ENCODE data around the gene SGTB.

DNA sequence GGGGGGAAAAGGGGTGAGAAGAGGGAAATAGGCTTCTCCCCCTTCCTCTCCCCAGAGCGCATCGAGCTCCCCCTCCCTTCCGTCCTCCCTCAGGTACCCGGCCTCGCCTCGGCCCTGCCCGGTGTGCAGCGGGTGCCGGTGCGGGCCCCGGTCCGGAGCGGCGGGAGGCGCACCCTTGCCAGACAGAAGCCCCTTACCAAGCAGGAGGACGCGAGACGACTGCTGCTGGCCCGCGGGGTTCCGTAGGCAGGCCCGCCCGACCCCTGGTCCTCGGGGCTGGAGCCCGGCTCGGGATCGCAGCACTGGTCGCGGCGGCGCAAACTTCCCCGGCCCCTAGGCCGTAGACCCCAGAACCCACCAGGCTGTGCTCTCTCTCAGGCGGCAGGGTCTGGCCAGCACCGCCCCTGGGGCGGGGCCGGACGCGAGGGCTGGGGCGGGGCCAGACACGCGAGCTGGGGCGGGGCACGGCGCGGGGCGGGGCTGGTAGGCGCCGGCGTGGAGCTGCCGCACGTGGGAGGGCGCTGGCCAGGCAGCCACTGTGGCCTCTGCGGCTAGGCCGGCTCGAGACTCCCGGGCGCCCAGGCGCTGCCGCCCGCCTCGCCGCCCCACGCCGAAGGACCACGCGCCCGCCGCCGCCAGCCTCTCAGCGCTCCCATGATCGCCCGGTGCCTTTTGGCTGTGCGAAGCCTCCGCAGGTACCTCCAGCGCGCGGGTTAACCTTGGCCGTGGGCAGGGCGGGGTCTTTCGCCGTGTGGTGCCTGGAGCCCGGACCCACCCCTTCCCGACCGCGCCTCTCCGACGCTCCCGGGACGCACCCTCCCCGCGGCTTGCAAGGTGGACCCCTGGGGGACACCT lies at the start of gene SGTB, which contains the start of gene NLN:
- TF ChIP-seq, protein P1, sequence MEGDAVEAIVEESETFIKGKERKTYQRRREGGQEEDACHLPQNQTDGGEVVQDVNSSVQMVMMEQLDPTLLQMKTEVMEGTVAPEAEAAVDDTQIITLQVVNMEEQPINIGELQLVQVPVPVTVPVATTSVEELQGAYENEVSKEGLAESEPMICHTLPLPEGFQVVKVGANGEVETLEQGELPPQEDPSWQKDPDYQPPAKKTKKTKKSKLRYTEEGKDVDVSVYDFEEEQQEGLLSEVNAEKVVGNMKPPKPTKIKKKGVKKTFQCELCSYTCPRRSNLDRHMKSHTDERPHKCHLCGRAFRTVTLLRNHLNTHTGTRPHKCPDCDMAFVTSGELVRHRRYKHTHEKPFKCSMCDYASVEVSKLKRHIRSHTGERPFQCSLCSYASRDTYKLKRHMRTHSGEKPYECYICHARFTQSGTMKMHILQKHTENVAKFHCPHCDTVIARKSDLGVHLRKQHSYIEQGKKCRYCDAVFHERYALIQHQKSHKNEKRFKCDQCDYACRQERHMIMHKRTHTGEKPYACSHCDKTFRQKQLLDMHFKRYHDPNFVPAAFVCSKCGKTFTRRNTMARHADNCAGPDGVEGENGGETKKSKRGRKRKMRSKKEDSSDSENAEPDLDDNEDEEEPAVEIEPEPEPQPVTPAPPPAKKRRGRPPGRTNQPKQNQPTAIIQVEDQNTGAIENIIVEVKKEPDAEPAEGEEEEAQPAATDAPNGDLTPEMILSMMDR (conservative IDR thresholded peaks at IDR 0.05; ENCODE audit: low read depth, low read length) = no peak
- no peak for TF ChIP-seq EZH2 (IDR thresholded peaks at IDR 0.05; ENCODE audit: borderline replicate concordance, low read depth, low read length, poor library complexity, severe bottlenecking)
